ENCODE data around the gene CST11. TPM values are rescaled to one million over a fixed set of nuclear protein-coding genes. Genes with fewer than 3 reads are reported as not detected.

Gene CST11
- total and polyA plus RNA-seq, 10 of the 15 experiments (the other 5 are each of a cell fraction or from before 2014, with no cell fraction given): 0.33 TPM; not detected in 9

DNA sequence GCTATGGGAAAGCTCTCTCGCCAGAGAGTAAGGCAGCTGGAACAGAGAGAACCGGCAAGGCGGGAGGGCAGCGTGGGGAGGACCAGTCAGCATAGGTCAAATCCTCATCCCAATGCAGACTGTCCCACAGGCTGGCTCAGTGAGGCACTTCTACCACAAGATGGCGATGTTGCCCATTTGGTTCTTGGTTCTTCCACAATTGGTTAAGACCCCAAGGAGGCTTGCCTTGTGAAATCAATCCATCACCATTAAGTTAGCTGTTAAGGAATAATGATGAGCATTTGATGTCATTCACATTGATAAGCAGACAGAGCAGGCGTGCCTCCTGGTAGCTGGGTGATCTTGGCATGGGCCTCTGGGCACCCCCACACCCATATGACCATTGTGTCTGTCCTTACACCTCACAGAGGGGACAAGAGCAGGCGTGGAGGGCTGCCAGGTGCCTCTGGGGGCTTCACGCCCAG lies 10.8 kb downstream of the CST11 start:
- ChIA-PET POLR2A (no interaction called here), CTCF (interaction anchor here (0.7 to 4.1 kb wide), 15 partner anchors 17 to 750 kb away, joined by 3 to 44 read pairs (median 5); partner anchors contain the start of genes CST9 and NXT1), RAD21 (ENCODE audit: unreplicated experiment) (interaction anchor here (0.9 to 3.5 kb wide), 6 partner anchors 21 to 168 kb away, joined by 3 to 15 read pairs (median 4); partner anchors contain the start of genes CST9, NAPB and NXT1), SMC1A (ENCODE audit: uncharacterized antibody, unreplicated experiment) (interaction anchor here (1.0 to 1.8 kb wide), 6 partner anchors 92 to 202 kb away, joined by 3 to 6 read pairs (median 4); no protein-coding TSS in a partner anchor)
- Histone ChIP-seq H3K4me1 (ENCODE audit: control insufficient read depth, insufficient read depth, low read length) (peaks cover 3% of the 10 kb centered on the region; the same call in 1 of the 2 replicates), H2AFZ (ENCODE audit: control insufficient read depth, low read depth, low read length) (no peak overlapping the region), H3K27ac (ENCODE audit: control insufficient read depth, insufficient read depth) (no peak overlapping the region), H3K36me3 (ENCODE audit: control insufficient read depth in 2 of 2, insufficient read depth in 2 of 2, low read length in 1 of 2) (no peaks in the 10 kb centered on the region), H3K4me3 (no peak overlapping the region), H4K20me1 (ENCODE audit: control insufficient read depth, insufficient read depth) (no peaks in the 10 kb centered on the region), H3K9me3 (replicated peaks; ENCODE audit: control insufficient read depth, insufficient read depth, low read length) (no peaks in the 10 kb centered on the region), H3K9ac (ENCODE audit: control insufficient read depth, insufficient read depth, low read length) (no peak overlapping the region), H3K4me2 (ENCODE audit: control insufficient read depth, insufficient read depth) (no peak overlapping the region), H3K79me2 (ENCODE audit: control insufficient read depth, insufficient read depth, low read length) (no peaks in the 10 kb centered on the region), H3K27me3 (replicated peaks in 1 of 2; ENCODE audit: control insufficient read depth in 2 of 2, insufficient read depth in 2 of 2, low read length in 1 of 2) (no peaks in the 10 kb centered on the region)
- BruUV-seq (replicated peaks): no TSS peak
- under 1% methylated on average over 8 of the region's 8 CpGs for WGBS (ENCODE audit: insufficient coverage, insufficient replicate concordance, low lambda C conversion rate, missing lambda C conversion rate)
- in situ Hi-C loops (cut with MboI) (no loop called here), intact Hi-C loops (cut with micrococcal nuclease; ENCODE audit: unreplicated experiment) (loop anchor here (1.0 to 5.0 kb wide), 2 partner anchors 164 to 225 kb away; no protein-coding TSS in a partner anchor)
- DNase-seq (ENCODE audit: low read depth, low spot score) (peak; percentile 43), ATAC-seq (peak; percentile 89), FAIRE-seq (peak; percentile 80)
- peak; percentile 80 for TF ChIP-seq RAD21 (IDR thresholded peaks at IDR 0.05; ENCODE audit: insufficient read depth, low read depth, low read length)
- TF ChIP-seq GABPA (IDR thresholded peaks at IDR 0.05; ENCODE audit: low read depth): no peak
- no peak for TF ChIP-seq RB1 (IDR thresholded peaks at IDR 0.05; ENCODE audit: borderline replicate concordance)
- TF ChIP-seq YY1 (IDR thresholded peaks at IDR 0.05; ENCODE audit: low read depth, low read length): 0 out of 2 replicates have a peak, but pooled peaks have one; percentile 15
- TF ChIP-seq, protein P1, sequence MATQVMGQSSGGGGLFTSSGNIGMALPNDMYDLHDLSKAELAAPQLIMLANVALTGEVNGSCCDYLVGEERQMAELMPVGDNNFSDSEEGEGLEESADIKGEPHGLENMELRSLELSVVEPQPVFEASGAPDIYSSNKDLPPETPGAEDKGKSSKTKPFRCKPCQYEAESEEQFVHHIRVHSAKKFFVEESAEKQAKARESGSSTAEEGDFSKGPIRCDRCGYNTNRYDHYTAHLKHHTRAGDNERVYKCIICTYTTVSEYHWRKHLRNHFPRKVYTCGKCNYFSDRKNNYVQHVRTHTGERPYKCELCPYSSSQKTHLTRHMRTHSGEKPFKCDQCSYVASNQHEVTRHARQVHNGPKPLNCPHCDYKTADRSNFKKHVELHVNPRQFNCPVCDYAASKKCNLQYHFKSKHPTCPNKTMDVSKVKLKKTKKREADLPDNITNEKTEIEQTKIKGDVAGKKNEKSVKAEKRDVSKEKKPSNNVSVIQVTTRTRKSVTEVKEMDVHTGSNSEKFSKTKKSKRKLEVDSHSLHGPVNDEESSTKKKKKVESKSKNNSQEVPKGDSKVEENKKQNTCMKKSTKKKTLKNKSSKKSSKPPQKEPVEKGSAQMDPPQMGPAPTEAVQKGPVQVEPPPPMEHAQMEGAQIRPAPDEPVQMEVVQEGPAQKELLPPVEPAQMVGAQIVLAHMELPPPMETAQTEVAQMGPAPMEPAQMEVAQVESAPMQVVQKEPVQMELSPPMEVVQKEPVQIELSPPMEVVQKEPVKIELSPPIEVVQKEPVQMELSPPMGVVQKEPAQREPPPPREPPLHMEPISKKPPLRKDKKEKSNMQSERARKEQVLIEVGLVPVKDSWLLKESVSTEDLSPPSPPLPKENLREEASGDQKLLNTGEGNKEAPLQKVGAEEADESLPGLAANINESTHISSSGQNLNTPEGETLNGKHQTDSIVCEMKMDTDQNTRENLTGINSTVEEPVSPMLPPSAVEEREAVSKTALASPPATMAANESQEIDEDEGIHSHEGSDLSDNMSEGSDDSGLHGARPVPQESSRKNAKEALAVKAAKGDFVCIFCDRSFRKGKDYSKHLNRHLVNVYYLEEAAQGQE (IDR thresholded peaks at IDR 0.05; ENCODE audit: low read depth, low read length): no peak
- no peak for TF ChIP-seq SIN3A (IDR thresholded peaks at IDR 0.05; ENCODE audit: low read depth, low read length)
- 0 out of 2 replicates have a peak, but pooled peaks have one; percentile 35 for TF ChIP-seq LARP7 (IDR thresholded peaks at IDR 0.05)
- no peak for TF ChIP-seq POLR2A (IDR thresholded peaks at IDR 0.05; ENCODE audit: low read depth, low read length)
- TF ChIP-seq, protein P2, sequence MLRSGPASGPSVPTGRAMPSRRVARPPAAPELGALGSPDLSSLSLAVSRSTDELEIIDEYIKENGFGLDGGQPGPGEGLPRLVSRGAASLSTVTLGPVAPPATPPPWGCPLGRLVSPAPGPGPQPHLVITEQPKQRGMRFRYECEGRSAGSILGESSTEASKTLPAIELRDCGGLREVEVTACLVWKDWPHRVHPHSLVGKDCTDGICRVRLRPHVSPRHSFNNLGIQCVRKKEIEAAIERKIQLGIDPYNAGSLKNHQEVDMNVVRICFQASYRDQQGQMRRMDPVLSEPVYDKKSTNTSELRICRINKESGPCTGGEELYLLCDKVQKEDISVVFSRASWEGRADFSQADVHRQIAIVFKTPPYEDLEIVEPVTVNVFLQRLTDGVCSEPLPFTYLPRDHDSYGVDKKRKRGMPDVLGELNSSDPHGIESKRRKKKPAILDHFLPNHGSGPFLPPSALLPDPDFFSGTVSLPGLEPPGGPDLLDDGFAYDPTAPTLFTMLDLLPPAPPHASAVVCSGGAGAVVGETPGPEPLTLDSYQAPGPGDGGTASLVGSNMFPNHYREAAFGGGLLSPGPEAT (IDR thresholded peaks at IDR 0.05; ENCODE audit: low read depth): no peak
- TF ChIP-seq, protein P3, sequence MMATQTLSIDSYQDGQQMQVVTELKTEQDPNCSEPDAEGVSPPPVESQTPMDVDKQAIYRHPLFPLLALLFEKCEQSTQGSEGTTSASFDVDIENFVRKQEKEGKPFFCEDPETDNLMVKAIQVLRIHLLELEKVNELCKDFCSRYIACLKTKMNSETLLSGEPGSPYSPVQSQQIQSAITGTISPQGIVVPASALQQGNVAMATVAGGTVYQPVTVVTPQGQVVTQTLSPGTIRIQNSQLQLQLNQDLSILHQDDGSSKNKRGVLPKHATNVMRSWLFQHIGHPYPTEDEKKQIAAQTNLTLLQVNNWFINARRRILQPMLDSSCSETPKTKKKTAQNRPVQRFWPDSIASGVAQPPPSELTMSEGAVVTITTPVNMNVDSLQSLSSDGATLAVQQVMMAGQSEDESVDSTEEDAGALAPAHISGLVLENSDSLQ (IDR thresholded peaks at IDR 0.05): no peak
- no peak for TF ChIP-seq TCF7 (IDR thresholded peaks at IDR 0.05; ENCODE audit: borderline replicate concordance)
- TF ChIP-seq ESRRA (IDR thresholded peaks at IDR 0.05; ENCODE audit: low read length): no peak
- no peak for TF ChIP-seq SREBF2 (IDR thresholded peaks at IDR 0.05; ENCODE audit: low read length)
- TF ChIP-seq, protein P4, sequence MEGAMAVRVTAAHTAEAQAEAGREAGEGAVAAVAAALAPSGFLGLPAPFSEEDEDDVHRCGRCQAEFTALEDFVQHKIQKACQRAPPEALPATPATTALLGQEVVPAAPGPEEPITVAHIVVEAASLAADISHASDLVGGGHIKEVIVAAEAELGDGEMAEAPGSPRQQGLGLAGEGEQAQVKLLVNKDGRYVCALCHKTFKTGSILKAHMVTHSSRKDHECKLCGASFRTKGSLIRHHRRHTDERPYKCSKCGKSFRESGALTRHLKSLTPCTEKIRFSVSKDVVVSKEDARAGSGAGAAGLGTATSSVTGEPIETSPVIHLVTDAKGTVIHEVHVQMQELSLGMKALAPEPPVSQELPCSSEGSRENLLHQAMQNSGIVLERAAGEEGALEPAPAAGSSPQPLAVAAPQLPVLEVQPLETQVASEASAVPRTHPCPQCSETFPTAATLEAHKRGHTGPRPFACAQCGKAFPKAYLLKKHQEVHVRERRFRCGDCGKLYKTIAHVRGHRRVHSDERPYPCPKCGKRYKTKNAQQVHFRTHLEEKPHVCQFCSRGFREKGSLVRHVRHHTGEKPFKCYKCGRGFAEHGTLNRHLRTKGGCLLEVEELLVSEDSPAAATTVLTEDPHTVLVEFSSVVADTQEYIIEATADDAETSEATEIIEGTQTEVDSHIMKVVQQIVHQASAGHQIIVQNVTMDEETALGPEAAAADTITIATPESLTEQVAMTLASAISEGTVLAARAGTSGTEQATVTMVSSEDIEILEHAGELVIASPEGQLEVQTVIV (IDR thresholded peaks at IDR 0.05; ENCODE audit: borderline replicate concordance, partially characterized antibody): no peak
- peak; percentile 81 for TF ChIP-seq SMC3 (IDR thresholded peaks at IDR 0.05; ENCODE audit: borderline replicate concordance, low read length)
- no peak for TF ChIP-seq PML (IDR thresholded peaks at IDR 0.05; ENCODE audit: low read length)
- TF ChIP-seq RBBP5 (conservative IDR thresholded peaks at IDR 0.05): no peak
